A673 (cell line): ENCODE results near the gene PEX12.

ENCODE experiments used
- EZH2 ChIP-seq: fragments of 200-600 bp; sonication (generic); IDR thresholded peaks from 2 replicates; pipeline ENCODE4 v1.6.1; 2017; ENCODE audit warnings: borderline replicate concordance, low read depth, mild to moderate bottlenecking, mixed read lengths, antibody characterized with exemption, low read length; ENCODE audit not compliant: poor library complexity, severe bottlenecking
- TF ChIP-seq, protein P1 (sequence below): fragments of 300-800, 200-600 bp; sonication (generic); conservative IDR thresholded peaks from 2 replicates; pipeline ENCODE4 v1.5.1; 2017; ENCODE audit warnings: low read depth, mild to moderate bottlenecking, antibody characterized with exemption, low read length, moderate library complexity, mixed read lengths

DNA sequence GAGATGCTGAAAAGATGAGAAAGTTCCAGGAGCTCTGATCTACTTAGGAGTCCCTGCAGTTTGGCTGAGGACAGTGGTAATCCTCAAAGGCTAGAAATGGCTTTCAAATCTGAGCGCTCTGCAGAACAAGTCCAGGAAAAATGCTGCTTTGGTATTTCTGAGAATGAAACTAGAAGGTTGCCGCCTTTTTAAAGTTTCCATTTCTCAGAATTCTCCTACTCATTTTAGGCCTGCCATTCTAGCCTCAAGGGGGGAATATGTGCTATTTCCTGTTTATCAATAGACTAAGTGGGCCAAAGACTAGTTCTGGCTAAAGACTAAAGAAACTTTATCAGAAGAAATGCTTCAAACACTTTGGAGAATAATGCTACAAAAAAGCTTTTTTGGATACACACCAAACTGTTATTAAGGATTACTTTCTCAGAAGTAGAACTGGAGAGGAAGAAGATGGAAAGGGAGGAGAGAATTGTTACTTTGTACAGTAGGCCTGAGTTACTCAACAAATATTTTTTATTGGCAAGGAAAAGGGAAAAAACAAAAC, 40.7 kb downstream of the PEX12 start, which contains the start of gene SLFN12L:
- TF ChIP-seq, protein P1, sequence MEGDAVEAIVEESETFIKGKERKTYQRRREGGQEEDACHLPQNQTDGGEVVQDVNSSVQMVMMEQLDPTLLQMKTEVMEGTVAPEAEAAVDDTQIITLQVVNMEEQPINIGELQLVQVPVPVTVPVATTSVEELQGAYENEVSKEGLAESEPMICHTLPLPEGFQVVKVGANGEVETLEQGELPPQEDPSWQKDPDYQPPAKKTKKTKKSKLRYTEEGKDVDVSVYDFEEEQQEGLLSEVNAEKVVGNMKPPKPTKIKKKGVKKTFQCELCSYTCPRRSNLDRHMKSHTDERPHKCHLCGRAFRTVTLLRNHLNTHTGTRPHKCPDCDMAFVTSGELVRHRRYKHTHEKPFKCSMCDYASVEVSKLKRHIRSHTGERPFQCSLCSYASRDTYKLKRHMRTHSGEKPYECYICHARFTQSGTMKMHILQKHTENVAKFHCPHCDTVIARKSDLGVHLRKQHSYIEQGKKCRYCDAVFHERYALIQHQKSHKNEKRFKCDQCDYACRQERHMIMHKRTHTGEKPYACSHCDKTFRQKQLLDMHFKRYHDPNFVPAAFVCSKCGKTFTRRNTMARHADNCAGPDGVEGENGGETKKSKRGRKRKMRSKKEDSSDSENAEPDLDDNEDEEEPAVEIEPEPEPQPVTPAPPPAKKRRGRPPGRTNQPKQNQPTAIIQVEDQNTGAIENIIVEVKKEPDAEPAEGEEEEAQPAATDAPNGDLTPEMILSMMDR, result no peak
- TF ChIP-seq EZH2, result no peak
